ENCODE measurements around the gene GPR39.

DNA sequence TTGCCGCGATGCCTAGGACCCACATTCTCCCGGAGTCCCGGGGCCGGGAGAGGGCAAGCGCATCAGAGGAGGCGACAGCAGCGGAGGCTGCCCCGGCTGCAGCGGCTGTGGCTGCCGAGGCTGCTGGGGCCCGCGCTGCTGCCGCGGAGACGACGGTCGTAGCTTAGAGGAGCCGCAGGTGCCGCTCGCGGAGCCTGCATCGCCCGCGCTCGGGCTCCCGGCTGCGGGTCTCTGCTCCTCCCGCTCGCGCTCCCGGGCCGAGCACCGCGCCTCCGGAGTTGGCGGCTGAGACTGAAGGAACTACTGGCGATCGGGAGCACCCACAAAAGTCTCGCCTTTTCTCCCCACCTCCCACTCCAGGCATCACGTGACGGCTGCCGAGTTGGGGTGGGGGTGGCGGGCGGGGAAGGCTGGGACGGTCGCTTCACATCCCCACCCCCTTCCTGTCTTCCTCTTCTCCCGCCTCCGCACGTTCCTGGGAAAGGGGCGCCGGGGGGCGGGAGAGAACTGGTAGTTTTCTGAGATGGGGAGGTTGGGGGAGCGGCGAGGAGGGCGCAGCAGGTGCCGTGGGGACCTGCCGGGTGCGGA is 253.4 kb downstream of the GPR39 start, which contains the start of gene LYPD1:
- TF ChIP-seq CTCF (IDR thresholded peaks at IDR 0.05; ENCODE audit: low read length): no peak
- TF ChIP-seq EZH2 (optimal IDR thresholded peaks at IDR 0.05; ENCODE audit: low read depth, low read length): no peak
